ENCODE results near the gene PLBD1.

DNA sequence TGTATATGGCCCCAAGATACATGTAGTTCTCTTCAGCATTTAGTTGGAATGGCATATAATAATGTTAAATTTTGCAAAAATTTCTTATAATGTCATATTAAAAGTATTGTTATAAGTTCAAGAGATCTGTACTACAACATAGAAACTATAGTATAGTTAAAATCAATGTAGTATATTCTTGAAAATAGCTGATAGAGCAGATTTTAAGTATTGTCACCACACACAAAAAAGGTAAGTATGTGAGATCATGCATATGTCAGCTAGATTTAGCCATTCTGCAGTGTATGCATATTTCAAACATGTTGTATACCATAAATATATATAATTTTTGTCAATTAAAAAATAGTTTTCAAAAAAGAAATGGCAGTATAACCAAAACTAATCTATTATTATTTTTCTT lies 86.5 kb downstream of the PLBD1 start:
- TF ChIP-seq, protein P1, sequence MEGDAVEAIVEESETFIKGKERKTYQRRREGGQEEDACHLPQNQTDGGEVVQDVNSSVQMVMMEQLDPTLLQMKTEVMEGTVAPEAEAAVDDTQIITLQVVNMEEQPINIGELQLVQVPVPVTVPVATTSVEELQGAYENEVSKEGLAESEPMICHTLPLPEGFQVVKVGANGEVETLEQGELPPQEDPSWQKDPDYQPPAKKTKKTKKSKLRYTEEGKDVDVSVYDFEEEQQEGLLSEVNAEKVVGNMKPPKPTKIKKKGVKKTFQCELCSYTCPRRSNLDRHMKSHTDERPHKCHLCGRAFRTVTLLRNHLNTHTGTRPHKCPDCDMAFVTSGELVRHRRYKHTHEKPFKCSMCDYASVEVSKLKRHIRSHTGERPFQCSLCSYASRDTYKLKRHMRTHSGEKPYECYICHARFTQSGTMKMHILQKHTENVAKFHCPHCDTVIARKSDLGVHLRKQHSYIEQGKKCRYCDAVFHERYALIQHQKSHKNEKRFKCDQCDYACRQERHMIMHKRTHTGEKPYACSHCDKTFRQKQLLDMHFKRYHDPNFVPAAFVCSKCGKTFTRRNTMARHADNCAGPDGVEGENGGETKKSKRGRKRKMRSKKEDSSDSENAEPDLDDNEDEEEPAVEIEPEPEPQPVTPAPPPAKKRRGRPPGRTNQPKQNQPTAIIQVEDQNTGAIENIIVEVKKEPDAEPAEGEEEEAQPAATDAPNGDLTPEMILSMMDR (IDR thresholded peaks at IDR 0.05) = no peak
- no peak for TF ChIP-seq POLR2A (IDR thresholded peaks at IDR 0.05)
- TF ChIP-seq POLR2AphosphoS5 (IDR thresholded peaks at IDR 0.05) = no peak

Data from upper lobe of left lung (tissue), 4 donors.